Spleen (tissue), 7 donors: ENCODE data around the gene RALY.

Source experiments
- POLR2A ChIP-seq, 3 donors: fragments of 450-650 bp; IDR thresholded peaks; one replicate each; pipeline ENCODE4 v1.5.1; 2017; ENCODE audit warnings: antibody characterized with exemption in 3 of 3, mild to moderate bottlenecking in 1 of 3
- POLR2AphosphoS5 ChIP-seq, 3 donors: sonication (generic); formaldehyde crosslinking; IDR thresholded peaks; one replicate each; pipeline ENCODE4 v1.5.1; 2017; ENCODE audit warnings: antibody characterized with exemption in 3 of 3
- TF ChIP-seq, protein P1 (sequence below), 11 experiments: fragments of 200-600 bp in 7 of 11; fragments of 450-650 bp in 4 of 11; sonication (generic) in 4 of 11; IDR thresholded peaks in 8 of 11; conservative IDR thresholded peaks in 3 of 11; 1 replicate in 7 of 11; 2 replicates in 4 of 11; pipeline versions ENCODE4 v1.4.0 to v1.8.0; 2016 to 2021; ENCODE audit warnings: antibody characterized with exemption in 11 of 11, inconsistent platforms in 4 of 11, mild to moderate bottlenecking in 1 of 11
- donor health status: DM: no; HTN: no; CAD: no; lungs with moderate emphysema.
- donor health status: DM: no; HTN: no; CAD: no.
- donor health status: DM: no; HTN: no; CAD: no.

DNA sequence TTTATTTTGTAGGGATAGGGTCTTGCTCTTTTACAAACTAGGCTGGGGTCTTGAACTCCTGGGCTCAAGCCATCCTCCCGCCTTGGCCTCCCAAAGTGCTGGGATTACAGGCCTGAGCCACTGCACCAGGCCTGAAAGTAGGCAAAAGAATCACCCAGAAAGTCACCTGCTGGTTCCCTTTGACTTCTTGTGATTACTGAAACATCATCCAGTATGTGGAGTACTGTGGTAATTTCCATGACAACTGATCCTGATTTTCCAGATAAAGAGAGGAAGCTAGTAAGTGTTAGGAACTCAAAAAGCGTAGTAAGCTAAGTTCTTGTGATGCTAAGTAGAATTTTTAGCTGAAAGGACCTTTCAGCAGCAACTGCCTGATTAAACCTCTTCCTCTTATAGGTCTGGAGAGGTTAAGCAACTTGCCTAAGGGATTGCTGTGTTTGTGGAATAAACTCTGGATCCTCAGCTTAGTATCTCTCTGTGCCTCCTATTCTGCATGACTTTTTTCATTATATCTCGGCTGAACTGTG is 16.8 kb downstream of the RALY start:
- TF ChIP-seq, protein P1, sequence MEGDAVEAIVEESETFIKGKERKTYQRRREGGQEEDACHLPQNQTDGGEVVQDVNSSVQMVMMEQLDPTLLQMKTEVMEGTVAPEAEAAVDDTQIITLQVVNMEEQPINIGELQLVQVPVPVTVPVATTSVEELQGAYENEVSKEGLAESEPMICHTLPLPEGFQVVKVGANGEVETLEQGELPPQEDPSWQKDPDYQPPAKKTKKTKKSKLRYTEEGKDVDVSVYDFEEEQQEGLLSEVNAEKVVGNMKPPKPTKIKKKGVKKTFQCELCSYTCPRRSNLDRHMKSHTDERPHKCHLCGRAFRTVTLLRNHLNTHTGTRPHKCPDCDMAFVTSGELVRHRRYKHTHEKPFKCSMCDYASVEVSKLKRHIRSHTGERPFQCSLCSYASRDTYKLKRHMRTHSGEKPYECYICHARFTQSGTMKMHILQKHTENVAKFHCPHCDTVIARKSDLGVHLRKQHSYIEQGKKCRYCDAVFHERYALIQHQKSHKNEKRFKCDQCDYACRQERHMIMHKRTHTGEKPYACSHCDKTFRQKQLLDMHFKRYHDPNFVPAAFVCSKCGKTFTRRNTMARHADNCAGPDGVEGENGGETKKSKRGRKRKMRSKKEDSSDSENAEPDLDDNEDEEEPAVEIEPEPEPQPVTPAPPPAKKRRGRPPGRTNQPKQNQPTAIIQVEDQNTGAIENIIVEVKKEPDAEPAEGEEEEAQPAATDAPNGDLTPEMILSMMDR (IDR thresholded peaks at IDR 0.05 in 8 of 11, conservative IDR thresholded peaks at IDR 0.05 in 3 of 11) = no peak
- TF ChIP-seq POLR2A (IDR thresholded peaks at IDR 0.05) (no peak), POLR2AphosphoS5 (IDR thresholded peaks at IDR 0.05) (no peak)
